Kasumi-1 (cell line): ENCODE results near the gene AOX1.
"Not testable (repeated sequence)": the region's sequence is repeated elsewhere in the genome, so short reads cannot be mapped to it uniquely, and the experiment has no call there.

Experiments used
- DNase-seq, 2 experiments: peaks; one replicate each; lab custom pipeline; 2025; lab: John Stamatoyannopoulos, UW

Gene AOX1

DNA sequence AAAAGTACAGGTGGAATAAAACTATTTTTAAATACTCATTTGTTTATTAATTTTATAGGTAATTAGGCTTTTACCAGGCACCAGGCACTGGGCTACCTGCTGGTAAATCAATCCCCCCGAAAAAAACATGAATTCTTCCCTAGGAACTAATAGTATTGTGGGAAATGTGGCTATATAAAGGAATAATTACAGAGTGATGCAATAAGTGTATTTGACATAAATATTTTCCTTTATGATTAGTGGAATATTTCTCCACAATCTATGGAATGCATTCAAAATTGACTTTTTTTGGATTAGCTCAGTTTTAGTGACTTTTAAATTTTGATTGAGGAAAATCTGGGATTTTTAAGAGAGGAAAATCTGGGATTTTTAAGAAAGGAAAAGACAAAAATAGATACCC, 116.2 kb downstream of the AOX1 start:
- no peak for DNase-seq

DNA sequence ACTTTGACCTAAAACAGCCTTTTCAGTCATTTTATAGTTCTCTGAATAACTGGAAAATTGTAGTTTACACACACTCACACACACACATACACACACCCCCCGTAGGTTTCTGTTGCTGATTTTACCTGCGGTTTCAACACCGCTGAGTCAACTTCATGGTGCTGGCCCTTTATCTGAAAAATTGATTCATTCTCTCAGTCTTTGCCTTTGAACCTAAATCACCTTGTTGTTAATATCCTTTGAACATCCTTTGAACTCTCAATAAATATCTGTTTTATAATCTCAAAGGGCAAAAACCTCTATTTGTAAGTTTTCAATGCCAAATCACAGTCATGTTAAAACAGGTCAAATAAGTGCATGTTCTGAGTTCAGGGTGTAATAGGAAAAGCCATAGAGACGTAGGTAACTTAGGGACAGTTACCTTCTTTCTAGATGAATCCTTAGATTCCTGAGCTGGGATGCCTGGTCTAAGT, 116.9 kb downstream of the AOX1 start:
- DNase-seq = no peak

GRCh38 chr2:200703127-200703925, 117.5 kb downstream of the AOX1 start:
- peak; percentile 76 to 84 for DNase-seq

GRCh38 chr2:200703926-200704637, 118.3 kb downstream of the AOX1 start:
- DNase-seq = no peak

DNA sequence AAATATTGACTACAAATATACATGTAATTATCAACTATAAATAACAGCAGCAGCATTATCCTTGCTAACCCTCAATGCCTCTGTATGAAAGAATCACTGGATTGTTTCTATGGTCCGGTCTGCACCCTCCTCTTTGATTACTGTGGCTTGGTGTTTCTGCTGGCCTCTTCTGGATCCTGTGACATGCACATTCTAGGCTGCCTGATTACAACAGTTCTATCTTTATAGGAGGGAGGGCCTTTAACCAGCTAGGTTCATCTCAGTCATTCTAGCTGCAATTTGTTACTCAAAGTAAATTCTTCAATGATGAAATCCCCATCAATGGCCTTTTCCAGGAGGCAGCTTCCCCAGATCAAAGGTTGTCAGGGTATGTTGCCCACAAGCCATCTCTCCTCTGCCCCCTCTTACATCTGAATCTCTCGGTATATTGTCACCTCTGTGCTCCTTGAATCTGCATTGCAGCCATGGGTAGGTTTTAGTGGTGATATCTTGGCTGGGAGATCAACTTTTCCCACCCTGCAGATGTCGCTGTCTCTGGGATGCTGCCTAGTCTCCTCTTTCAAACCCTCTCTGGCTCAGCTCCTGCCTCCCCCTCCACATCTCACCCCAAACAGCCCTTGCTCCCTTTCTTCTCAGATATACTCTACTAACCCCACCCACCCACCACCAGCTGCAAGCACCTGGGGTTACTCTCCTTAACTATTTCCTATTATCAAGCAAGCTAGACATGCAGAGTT, 119.7 kb downstream of the AOX1 start:
- no peak for DNase-seq

DNA sequence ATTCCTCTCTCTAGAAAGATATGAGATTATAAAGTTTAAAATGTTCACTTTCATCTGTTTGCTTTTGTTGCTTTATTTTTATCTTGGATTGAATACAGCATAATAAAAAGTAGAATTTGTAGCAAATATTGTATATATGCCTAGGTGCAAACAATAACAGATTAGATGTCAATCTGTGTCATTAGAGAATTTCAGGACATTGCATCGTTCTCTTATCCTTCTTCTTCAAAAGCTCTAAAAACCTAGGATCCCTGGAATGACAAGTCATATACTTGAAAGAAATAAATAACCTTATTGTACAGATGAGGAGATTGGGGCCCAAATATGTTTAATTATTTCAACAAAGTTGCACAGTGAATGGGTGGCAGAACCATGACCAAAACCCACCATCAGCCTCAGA, 123.1 kb downstream of the AOX1 start:
- DNase-seq = no peak

DNA sequence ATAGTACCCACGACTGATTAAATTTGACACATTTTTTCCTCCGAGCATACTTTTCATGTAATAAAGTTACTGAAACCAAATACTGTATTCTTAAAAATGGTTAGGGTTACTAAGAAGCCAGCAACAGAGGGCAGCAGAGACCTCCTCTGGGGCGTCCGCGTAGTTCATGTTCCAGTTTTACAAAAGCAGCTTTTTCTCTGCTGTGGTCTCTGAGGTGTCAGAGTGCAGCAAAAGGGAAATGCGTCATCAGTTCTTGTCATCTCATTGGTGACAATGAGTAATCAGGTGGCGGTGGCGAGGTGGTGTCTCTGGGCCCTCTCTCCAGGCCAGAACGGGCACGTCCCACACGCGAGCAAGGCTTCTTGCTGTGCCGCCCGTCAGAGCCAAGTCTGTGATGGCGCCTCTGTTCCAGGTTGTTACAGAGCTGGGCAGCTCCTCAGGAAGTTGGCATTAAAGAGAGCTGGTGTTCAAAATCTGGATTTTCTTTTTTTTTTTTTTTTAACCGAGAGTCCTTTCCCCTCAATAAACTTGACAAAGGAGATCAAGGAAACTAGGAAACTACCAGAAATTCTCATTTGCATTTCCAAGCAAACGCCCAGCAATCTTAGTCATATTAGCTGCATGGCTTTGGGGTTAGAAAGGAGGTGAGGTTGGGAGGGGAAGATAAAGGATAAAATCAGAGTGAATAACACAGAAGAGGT, 127.3 kb downstream of the AOX1 start:
- peak; percentile 100 for DNase-seq

GRCh38 chr2:200713704-200714064, 127.9 kb downstream of the AOX1 start:
- DNase-seq = no peak

- DNase-seq = not testable (repeated sequence)
Observed at GRCh38 chr2:200715014-200715413, 129.2 kb downstream of the AOX1 start.

GRCh38 chr2:200716386-200716785, 130.6 kb downstream of the AOX1 start:
- DNase-seq = no peak
